A549 (cell line): Measurements from ENCODE around the gene ARHGAP22.

Source experiments
- JUNB ChIP-seq: fragments of >200 bp; sonication (Bioruptor Twin); formaldehyde crosslinking; IDR thresholded peaks from 2 replicates; pipeline ENCODE4 v1.6.1; 2016
- TF ChIP-seq, protein P1 (sequence below): fragments of 450-650 bp; IDR thresholded peaks from 2 replicates; pipeline ENCODE4 v1.6.1; 2014; ENCODE audit warnings: antibody characterized with exemption
- TF ChIP-seq, protein P2 (sequence below): fragments of >200 bp; sonication (Bioruptor Twin); formaldehyde crosslinking; IDR thresholded peaks from 3 replicates; pipeline ENCODE4 v1.5.1; 2016

DNA sequence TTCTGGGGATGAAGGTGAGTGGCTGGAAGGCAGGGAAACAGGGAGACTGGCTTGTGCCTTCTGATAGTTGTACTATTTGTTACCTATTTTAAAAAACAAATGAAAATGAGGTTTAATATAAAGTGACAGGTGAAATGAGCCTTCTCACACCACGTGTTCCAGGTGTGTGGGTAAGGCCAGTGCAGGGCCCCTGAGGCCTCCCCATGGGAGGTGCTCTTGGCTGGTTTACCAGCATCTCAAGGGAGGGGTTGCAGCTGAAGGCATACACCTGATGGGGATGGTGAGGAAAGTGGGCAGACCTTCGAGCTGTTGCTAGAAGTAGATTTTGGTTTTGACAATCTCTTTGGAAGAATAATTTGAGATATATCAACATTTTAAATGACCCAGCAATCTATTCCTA lies 103.6 kb downstream of the ARHGAP22 start:
- TF ChIP-seq, protein P1, sequence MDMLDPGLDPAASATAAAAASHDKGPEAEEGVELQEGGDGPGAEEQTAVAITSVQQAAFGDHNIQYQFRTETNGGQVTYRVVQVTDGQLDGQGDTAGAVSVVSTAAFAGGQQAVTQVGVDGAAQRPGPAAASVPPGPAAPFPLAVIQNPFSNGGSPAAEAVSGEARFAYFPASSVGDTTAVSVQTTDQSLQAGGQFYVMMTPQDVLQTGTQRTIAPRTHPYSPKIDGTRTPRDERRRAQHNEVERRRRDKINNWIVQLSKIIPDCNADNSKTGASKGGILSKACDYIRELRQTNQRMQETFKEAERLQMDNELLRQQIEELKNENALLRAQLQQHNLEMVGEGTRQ: no peak
- TF ChIP-seq, protein P2, sequence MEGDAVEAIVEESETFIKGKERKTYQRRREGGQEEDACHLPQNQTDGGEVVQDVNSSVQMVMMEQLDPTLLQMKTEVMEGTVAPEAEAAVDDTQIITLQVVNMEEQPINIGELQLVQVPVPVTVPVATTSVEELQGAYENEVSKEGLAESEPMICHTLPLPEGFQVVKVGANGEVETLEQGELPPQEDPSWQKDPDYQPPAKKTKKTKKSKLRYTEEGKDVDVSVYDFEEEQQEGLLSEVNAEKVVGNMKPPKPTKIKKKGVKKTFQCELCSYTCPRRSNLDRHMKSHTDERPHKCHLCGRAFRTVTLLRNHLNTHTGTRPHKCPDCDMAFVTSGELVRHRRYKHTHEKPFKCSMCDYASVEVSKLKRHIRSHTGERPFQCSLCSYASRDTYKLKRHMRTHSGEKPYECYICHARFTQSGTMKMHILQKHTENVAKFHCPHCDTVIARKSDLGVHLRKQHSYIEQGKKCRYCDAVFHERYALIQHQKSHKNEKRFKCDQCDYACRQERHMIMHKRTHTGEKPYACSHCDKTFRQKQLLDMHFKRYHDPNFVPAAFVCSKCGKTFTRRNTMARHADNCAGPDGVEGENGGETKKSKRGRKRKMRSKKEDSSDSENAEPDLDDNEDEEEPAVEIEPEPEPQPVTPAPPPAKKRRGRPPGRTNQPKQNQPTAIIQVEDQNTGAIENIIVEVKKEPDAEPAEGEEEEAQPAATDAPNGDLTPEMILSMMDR: no peak
- no peak for TF ChIP-seq JUNB
